ENCODE measurements around the gene ANKRD55. TPM values are rescaled to one million over a fixed set of nuclear protein-coding genes. Genes with fewer than 3 reads are reported as not detected.
A peak's percentile ranks its signal among the peaks of the same experiment; 100 is the strongest.
"Not testable (repeated sequence)": the region's sequence is repeated elsewhere in the genome, so short reads cannot be mapped to it uniquely, and the experiment has no call there.

ANKRD55 gene
- total RNA-seq, 2 donors from 2014 or later: not detected

DNA sequence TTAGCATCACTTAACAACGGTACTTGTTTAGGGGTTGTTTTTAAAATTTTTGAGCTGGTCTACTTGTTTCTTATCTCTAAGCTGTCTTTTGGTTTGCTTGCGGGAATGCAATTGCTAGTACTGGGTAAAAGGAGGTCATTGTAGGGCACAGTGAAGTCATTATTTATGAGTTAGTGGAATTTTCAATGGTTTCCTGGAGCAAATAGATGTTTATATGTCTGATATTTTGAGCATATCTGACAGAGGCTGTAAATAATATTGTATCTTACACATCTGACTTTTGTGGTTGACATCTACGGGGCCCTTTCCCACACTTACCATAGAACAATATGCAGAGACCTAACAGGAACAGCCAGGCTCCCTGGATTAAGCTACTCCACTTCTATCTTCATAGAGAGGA is 147.9 kb downstream of the ANKRD55 start:
- Histone ChIP-seq H3K4me1 (no peaks in the 10 kb centered on the region), H3K36me3 (no peaks in the 10 kb centered on the region), H3K9ac (ENCODE audit: low read depth in 2 of 2, low read length in 2 of 2) (no peak overlapping the region), H3K27ac (no peak overlapping the region), H3K27me3 (no peaks in the 10 kb centered on the region), H3K9me3 (no peaks in the 10 kb centered on the region), H3K4me3 (no peak overlapping the region)
- no peak for DNase-seq
- TF ChIP-seq CTCF (IDR thresholded peaks at IDR 0.05): no peak
- intact Hi-C loops (cut with DNase I): no loop called here

- DNase-seq: no peak
- Histone ChIP-seq H3K9me3 (no peaks in the 10 kb centered on the region), H3K27ac (no peak overlapping the region), H3K36me3 (no peaks in the 10 kb centered on the region), H3K9ac (ENCODE audit: low read depth in 2 of 2, low read length in 2 of 2) (no peak overlapping the region), H3K27me3 (no peaks in the 10 kb centered on the region), H3K4me3 (no peak overlapping the region), H3K4me1 (no peaks in the 10 kb centered on the region)
- no peak for TF ChIP-seq CTCF (IDR thresholded peaks at IDR 0.05)
- intact Hi-C loops (cut with DNase I): no loop called here
These were observed 149.8 kb downstream of the ANKRD55 start for GRCh38 chr5:56083286-56083854.

- H3K36me3 ChIP-seq; H3K27me3 ChIP-seq; H3K9me3 ChIP-seq; intact Hi-C loops (cut with DNase I); H3K9ac ChIP-seq (ENCODE audit: low read depth in 2 of 2, low read length in 2 of 2); H3K4me1 ChIP-seq; H3K4me3 ChIP-seq; DNase-seq: not testable (repeated sequence)
- peak overlapping the region; percentile 9 for H3K27ac ChIP-seq
These were observed 152.0 kb downstream of the ANKRD55 start for GRCh38 chr5:56081053-56081642.

DNA sequence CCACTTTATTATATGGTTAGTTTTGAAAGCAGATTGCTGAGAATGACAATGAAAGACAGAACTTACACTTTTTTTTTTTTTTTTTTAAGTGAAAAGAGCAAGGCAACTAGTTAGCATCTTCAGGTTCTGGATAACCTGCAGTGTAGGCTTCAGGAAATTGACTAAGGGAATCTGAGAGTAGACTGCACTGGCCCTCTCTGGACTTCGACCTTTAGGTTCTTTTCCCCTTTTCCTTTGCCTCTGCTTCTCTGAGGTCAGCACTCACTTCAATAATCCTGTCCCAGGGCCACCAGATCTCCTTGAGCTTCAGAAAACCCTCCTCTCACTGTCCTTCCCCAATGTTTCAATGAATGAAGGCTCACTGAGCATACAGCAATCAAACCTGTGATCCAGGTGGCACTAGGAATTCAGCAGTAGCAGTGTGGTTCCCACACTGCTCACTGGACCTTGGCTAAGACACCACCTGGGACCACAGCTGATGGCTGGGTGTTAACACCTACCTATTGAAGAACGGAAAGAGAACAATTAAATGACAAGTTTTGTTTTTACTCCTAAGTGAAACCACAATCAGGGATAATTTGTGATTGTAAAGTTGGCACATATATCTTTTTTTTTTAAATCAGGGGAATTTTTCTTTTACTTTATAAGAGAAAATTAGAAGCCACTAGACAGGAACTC is 152.6 kb downstream of the ANKRD55 start:
- H3K36me3 ChIP-seq: no peaks in the 10 kb centered on the region
- no peaks in the 10 kb centered on the region for H3K4me1 ChIP-seq
- no peak for DNase-seq
- H3K4me3 ChIP-seq: no peak overlapping the region
- peak overlapping the region; percentile 9 for H3K27ac ChIP-seq
- no peaks in the 10 kb centered on the region for H3K27me3 ChIP-seq
- no peak for TF ChIP-seq CTCF (IDR thresholded peaks at IDR 0.05)
- H3K9me3 ChIP-seq: no peaks in the 10 kb centered on the region
- intact Hi-C loops (cut with DNase I): no loop called here
- no peak overlapping the region for H3K9ac ChIP-seq (ENCODE audit: low read depth in 2 of 2, low read length in 2 of 2)

DNA sequence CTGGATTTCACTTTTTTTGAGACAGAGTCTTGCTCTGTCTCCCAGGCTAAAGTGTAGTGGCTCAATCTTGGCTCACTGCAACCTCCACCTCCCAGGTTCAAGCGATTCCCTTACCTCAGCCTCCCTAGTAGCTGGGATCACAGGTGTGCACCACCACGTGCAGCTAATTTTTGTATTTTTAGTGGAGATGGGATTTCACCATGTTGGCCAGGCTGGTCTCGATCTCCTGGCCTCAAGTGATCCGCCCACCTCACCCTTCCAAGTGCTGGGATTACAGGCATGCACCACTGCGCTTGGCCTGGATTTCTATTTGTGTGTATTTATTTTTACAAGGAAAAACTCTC is 154.0 kb downstream of the ANKRD55 start:
- intact Hi-C loops (cut with DNase I): not testable (repeated sequence)

GRCh38 chr5:56078278-56079156 is 154.6 kb downstream of the ANKRD55 start:
- no peaks in the 10 kb centered on the region for H3K9me3 ChIP-seq
- TF ChIP-seq CTCF (IDR thresholded peaks at IDR 0.05): no peak
- intact Hi-C loops (cut with DNase I): no loop called here
- H3K4me3 ChIP-seq: no peak overlapping the region
- H3K36me3 ChIP-seq: no peaks in the 10 kb centered on the region
- DNase-seq: no peak
- H3K9ac ChIP-seq (ENCODE audit: low read depth in 2 of 2, low read length in 2 of 2): no peak overlapping the region
- no peaks in the 10 kb centered on the region for H3K27me3 ChIP-seq
- no peak overlapping the region for H3K27ac ChIP-seq
- no peaks in the 10 kb centered on the region for H3K4me1 ChIP-seq

More for the DNA sequence above, 154.0 kb downstream of the ANKRD55 start:
- not testable (repeated sequence) for H3K9me3 ChIP-seq; H3K9ac ChIP-seq (ENCODE audit: low read depth in 2 of 2, low read length in 2 of 2); H3K27me3 ChIP-seq; DNase-seq; H3K4me1 ChIP-seq; H3K27ac ChIP-seq; H3K36me3 ChIP-seq; H3K4me3 ChIP-seq

All from colonic mucosa (tissue), 4 donors.